GM15510 (cell line): ENCODE results near the gene CCL23.

Source experiments
- POLR2A ChIP-seq: IDR thresholded peaks from 3 replicates; pipeline ENCODE4 v1.6.1; 2011; ENCODE audit warnings: borderline replicate concordance; ENCODE audit not compliant: insufficient read length; ENCODE audit errors: extremely low read depth

The CCL23 gene

DNA sequence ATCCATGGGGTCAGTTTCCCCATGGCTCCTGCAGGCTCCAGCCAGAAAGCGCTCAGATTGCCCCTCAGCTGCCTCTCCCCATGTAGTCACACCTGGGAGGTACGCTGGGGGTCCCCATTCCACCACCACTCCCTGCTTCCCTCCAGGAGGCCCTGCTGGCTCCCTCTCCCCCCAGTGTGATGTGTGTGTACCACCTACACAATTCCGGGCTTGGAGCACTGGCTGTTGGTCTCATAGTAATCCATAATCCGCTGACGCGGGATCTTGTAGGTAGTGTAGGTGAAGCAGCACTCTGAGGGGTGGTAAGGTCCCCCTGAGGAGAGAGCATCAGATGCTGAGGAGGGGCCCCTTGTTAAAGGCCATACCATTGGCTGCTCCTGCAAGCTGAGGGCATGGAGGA, 33.6 kb downstream of the CCL23 start:
- no peak for TF ChIP-seq POLR2A

DNA sequence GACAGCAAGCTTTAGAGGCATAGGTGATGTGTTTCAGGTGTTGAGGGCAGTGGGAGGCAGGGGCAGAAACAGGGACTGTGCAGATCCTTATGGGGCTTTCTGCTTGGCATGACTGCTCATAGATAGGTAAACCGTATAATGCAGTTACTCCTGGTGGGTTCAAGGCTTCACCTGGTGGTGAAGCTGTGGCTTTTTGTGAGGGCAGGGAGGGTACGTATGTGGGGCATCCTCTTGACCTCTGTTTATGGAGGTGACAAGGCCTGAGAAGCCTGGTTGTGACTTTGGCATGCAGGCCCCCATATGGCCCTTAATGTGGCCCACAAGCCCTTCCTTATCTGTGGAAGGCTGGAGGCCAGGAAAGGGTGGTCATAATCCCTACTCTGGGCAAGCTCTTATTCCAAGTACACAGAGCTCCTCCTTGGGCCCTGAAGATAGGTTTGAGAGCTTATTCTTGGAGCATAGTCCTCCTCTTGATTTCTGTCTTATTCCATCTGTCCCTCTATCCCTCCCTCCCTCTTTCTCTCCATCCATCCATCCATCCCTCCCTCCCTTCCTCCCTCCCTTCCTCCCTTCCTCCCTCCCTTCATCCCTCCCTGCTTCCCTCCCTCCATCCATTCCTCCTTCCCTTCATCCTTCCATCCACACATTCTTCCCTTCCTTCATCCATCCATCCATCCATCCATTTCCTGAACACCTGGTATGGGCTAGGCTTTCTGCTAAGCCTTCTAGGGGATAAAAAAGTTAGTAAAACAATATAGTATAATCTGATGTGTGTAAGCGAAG, 35.2 kb downstream of the CCL23 start:
- no peak for TF ChIP-seq POLR2A

DNA sequence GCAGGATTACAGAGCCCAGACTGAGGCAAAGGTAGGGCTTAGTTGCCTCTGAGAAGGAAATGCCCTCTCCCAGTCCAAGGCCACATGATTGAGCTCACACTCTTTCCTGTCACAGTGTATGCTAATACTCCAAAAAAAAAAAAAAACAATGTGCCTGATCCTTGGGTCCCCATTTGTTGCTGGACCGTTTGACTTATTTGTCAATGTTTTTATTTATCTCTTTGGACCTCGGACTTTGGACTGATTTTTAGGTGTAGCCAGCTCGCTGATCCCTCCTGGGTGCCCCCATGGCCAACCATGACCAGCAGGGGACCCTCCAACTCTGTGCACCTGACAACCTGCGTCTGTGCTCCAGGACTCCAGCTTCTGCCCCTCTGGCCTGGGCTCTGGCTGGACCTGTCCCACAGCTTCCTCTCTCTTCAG, 35.9 kb downstream of the CCL23 start:
- no peak for TF ChIP-seq POLR2A

DNA sequence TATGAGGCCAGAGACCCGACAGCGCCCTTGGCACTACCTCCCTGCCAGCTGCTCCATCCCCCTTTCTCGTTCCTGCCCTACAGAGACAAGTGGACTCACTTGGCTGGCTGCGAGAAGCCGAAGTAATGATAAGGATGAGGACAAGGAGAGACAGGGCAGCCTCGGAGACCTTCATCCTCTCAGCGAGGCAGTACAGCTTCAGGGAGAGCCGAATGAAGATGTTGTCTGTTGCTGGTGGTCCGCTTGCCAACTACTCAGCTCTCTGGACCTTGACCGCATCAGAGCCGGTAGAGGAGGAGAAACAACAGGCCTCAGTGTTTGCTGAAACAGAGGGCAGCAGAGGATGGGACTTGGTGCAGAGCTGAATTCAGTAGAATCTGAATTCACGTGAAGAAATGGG, 36.5 kb downstream of the CCL23 start, which contains the start of gene CCL16:
Gene CCL16, minus strand, starts transcription at position 252 of the 400 bp plus-strand sequence. Its CDS starts 77 bp downstream, at position 175.
- no peak for TF ChIP-seq POLR2A

DNA sequence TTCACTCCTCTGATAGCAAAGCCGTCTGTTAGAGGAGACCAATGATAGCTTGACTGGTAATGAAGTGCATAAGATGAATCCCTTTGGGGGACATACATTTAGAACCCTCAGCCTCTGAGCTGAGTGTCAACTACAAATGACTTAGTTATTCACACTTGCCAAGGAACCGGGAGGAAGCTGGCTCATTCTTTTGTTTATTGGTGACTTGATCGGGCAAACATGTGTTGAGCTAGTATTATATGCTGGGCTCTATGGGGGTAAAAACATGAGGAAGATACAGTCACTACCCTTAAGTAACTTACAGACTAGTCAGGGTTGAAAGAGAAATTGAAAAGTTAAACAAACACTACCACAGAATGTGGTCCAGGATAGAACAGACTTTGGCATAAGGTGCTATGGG, 39.4 kb downstream of the CCL23 start:
- no peak for TF ChIP-seq POLR2A

DNA sequence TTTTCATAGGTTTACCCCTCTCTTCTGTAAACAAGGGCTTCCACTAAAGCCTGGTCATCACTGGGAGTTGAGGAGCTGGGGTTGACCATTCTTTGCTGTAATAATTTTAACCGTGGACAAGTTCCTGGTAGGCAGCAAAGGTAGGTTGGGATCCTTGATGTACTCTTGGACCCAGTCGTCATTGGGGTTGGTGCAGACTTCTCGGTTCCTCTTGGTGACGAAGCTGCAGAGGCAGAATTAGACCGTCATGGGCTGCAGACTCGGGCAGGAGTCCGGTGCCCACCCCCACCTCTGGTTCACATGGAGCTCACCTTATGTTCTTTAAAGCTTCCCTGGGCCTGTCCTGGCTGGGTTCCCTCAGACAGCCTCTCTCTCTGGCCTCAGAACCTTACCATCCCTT, 40.3 kb downstream of the CCL23 start:
- no peak for TF ChIP-seq POLR2A

DNA sequence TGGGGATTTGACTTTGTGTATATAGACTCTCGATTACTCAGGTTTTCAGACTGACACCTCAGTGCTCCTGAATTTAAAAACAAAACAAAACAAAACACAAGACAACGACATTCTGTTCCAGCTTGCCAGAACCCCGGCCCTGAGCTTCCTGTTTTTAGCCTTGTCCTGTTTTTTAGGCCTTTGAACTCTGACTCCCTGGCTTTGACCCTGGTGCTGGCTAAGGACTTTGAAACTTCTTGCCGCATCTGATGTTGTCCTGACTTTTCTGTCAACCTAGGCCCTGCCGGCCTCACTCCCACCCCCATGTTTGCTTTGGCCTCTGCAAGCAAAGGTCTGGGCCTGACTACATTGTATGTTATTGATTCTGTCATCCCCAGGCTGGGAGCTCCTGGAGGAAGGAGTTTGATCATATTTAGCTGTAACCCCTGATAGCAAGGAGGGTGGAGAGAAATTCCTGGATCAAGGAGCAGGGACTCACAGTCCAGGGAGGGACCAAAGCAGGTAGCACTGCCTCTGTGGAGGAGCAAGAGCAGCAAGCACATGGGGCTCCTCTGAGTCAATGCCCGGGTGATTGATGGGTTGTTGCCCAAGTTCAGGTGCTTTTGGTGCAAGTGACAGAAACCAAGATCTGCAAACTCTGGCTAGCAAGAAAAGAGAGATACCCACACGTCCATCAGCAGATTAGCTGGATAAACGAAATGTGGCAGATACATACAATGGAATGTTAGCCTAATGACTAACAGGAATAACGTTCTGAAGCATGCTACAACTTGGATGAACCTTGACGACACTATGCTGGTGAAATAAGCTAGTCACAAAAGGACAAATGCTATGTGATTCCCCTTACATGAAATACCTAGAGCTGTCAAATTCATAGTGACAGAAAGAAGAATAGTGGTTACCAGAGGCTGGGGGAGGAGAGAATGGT, 44.2 kb downstream of the CCL23 start:
- TF ChIP-seq POLR2A = no peak

DNA sequence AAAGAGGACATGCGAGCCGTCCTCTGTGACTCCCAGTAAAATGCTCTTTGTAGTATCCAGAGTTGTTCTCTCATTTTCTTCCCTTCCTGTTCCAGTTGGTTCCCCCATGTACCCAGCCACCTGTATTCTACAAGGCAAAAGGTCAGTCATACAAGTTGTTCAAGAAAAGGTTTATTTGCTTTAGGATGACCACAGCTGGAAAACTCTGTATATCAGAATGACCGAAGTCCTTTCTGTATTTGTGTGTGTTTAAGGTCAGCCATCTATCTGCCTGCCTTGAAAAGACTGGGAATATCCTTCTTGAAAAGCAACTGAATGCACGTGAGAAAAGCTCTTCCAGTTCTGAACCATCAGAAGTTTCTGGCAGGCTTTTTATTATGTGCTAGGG, 44.8 kb downstream of the CCL23 start:
- TF ChIP-seq POLR2A = no peak

DNA sequence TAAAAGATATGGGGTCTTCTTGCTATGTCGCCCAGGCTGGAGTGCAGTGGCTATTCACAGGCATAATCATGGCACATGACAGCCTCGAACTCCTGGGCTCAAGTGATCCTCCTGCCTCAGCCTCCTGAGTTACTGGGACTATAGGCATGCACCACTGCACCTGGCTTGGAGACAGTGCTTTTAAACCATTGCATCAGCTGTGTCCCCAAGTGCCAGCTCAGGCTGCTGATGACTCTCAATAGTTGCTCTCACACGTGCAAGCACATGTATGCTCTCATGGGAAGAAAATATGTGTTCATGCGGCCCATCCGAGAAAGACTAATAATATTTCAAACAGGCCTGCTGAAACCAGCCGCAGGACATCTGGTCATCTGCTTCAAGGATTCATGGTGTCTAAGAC, 45.2 kb downstream of the CCL23 start:
- TF ChIP-seq POLR2A = no peak

DNA sequence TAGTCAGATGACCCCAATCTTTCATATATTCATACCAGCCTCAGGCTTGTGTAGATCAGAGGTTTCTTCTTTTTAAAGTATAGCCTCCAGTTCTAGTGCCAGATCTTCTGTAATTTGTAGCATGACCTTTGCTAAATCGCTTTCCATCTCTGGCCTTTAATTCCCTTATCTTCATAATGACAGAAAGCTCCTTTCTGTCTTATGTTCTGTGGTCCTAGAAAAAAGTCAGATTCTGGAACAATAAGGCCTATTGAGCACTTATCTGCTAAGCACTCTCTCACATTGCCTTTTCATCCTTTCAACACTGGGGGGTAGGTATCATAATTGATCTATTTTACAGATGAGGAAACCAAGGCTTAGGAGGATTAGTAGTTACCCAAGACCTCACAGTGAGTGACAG, 45.7 kb downstream of the CCL23 start:
- TF ChIP-seq POLR2A = no peak

DNA sequence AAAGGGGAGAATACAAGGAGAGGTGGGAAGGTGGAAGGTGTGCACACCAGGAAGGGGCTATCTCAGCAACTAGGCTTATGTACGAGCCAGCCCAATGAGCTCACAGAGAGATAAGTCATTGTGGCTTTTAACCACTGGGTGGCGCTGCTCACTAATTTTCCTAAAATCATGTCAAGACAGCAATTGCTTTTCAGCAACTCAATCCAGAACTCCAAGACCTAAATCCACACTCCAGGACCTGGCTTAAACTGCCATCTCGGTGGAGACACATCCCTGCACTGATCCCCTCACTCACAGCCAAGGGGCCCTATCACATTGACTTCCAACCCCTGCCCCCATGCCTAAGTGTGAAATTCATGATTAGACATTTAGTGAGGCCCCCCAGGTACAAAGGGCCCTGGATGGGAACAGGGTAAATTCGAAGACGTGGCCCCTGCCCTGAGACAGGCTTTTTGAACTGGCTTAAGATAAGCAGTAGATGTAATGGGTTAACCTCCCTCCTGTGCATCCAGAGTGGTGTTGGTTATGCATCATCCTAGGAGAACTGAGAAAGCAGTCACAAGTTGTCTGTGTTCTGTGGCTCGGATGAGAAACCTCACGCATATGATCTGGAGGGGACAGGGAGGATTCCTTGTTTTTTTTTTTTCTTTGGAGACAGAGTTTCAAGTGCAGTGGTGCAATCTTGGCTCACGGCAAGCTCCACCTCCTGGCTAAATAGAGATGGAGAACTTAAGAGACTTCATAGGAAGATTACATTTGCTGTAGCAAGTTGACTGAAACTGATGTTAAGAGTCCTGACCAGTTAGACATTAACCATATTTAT, 48.0 kb downstream of the CCL23 start:
- TF ChIP-seq POLR2A = no peak

DNA sequence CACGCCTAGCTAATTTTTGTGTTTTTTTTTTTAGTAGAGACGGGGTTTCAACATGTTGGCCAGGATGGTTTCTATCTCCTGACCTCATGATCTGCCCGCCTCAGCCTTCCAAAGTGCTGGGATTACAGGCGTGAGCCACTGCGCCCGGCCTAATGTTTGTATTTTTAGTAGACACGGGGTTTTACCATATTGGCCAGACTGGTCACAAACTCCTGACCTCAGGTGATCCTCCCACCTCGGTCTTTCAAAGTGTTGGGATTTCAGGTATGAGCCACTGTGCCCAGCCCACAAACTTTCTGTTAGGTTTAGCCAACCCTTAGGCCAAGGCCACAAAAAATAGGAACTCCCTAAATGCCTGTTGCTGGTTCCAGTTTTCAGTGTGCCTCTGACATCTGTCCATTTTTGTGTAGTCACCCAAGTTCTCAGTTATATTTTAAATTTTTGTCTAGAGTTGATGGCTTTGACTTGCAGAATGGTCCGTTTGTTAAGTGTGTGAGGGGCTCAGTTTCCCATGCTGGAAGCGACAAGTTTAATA, 49.2 kb downstream of the CCL23 start:
- TF ChIP-seq POLR2A = no peak

DNA sequence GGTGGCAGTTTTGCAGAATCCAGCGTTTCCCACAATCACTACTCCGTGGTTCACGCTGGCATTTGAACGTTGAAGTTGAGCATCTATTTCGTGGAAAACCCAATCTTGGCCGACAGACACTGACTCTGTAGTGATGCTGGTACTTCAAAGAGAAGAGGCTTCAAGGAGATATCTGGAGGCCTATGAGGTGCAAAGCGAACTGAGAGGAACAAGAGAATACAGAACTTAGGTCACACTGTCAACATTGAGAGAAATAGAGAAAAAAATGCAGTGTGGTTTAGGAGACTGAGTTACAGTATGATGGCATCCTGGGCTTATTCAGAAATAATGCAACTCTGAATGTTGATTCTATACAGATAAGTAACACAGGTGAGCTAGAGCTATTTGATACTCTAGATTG, 52.5 kb downstream of the CCL23 start:
- no peak for TF ChIP-seq POLR2A

DNA sequence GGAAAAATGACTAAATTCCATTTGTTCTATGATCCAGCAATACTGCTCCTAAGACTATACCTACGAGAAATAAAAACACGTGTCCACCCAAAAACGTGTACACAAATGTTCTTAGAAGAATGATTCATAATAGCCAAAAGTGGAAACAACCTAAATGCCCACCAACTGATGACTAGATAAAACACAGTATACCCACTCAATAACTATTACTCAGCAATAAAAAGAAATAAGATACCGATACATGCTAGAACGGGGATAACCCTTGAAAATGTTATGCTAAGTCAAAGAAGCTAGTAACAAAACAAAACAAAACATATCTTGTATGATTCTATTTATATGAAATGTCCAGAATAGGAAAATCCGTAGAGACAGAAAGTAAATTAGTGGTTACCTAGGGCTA, 54.1 kb downstream of the CCL23 start:
- TF ChIP-seq POLR2A = no peak
